ENCODE results near the gene SHB. TPM values are rescaled to one million over a fixed set of nuclear protein-coding genes. Genes with fewer than 3 reads are reported as not detected.

Gene SHB
- total and polyA plus RNA-seq, 2 donors (not counting 3 experiments of a cell fraction or from before 2014, with no cell fraction given), result 13.4 to 24.9 TPM

- Histone ChIP-seq H3K9ac (replicated peaks; ENCODE audit: extremely low read depth, insufficient read depth, low read length) (no peak overlapping the region), H3K4me1 (ENCODE audit: control insufficient read depth, extremely low read depth, insufficient read depth, low read length) (peaks cover 7% of the 10 kb centered on the region), H3K4me3 (replicated peaks in 1 of 3; ENCODE audit: insufficient read depth in 1 of 3, low read depth in 1 of 3, low read length in 3 of 3) (no peak overlapping the region), H3K27me3 (ENCODE audit: control insufficient read depth in 2 of 2, insufficient read depth in 2 of 2, low read length in 2 of 2) (no peaks in the 10 kb centered on the region), H4K20me1 (replicated peaks; ENCODE audit: control insufficient read depth, extremely low read depth, insufficient read depth, low read length) (no peaks in the 10 kb centered on the region), H3K9me3 (replicated peaks; ENCODE audit: control insufficient read depth, insufficient read depth, low read length) (no peaks in the 10 kb centered on the region), H3K79me2 (ENCODE audit: control insufficient read depth, insufficient read depth, low read length) (peaks cover 10% of the 10 kb centered on the region), H3K36me3 (ENCODE audit: control insufficient read depth in 2 of 2, extremely low read depth in 1 of 2, insufficient read depth in 2 of 2, low read length in 2 of 2) (peaks cover 0 to 6% of the 10 kb centered on the region in 2 experiments), H3K4me2 (ENCODE audit: insufficient read depth, low read length) (no peak overlapping the region), H3K27ac (ENCODE audit: insufficient read depth, low read depth, low read length) (no peak overlapping the region), H2AFZ (ENCODE audit: low read depth, low read length) (no peak overlapping the region), H3K9me1 (replicated peaks; ENCODE audit: control insufficient read depth, extremely low read depth, insufficient read depth, low read length) (no peaks in the 10 kb centered on the region)
- POLR2A ChIA-PET, result no interaction called here
- intact Hi-C loops (cut with micrococcal nuclease) (no loop called here), dilution Hi-C loops (cut with MboI; ENCODE audit: extremely low pct_ligation_motif_present, low sequenced_read_pairs) (no loop called here)
- no peak for FAIRE-seq
- no TSS peak for BruUV-seq (replicated peaks)
- CTCF ChIA-PET, result no interaction called here
- TF ChIP-seq MAX (IDR thresholded peaks at IDR 0.05; ENCODE audit: insufficient read depth, insufficient read length) (no peak), MYC (IDR thresholded peaks at IDR 0.05; ENCODE audit: low read depth, low read length) (no peak), EZH2 (IDR thresholded peaks at IDR 0.05; ENCODE audit: borderline replicate concordance, low read depth, low read length, severe bottlenecking) (no peak), JUN (IDR thresholded peaks at IDR 0.05; ENCODE audit: borderline replicate concordance, insufficient read depth, insufficient read length, low read depth) (no peak), POLR2A (IDR thresholded peaks at IDR 0.05; ENCODE audit: low read depth, low read length) (no peak), CTCF (IDR thresholded peaks at IDR 0.05; ENCODE audit: extremely low read depth in 1 of 2, insufficient read depth in 1 of 2, low read depth in 1 of 2, low read length in 2 of 2) (no peak), FOS (IDR thresholded peaks at IDR 0.05; ENCODE audit: borderline replicate concordance, insufficient read depth, low read length) (no peak), POLR2AphosphoS5 (IDR thresholded peaks at IDR 0.05; ENCODE audit: insufficient read depth, low read depth, low read length) (no peak), GATA2 (IDR thresholded peaks at IDR 0.05; ENCODE audit: insufficient read depth, insufficient read length, low read depth, low read length) (no peak)
- no peak for DNase-seq (ENCODE audit: low read depth, low spot score)
These were observed 68.3 kb downstream of the SHB start for GRCh38 chr9:38000735-38001134.

All from endothelial cell of umbilical vein (primary cell).